A549 (cell line): ENCODE data around the gene ARHGAP4.

Source experiments
- CHD2 ChIP-seq: fragments of 150-350 bp; IDR thresholded peaks from 2 replicates; pipeline ENCODE4 v1.6.1; 2014; ENCODE audit warnings: low read length; ENCODE audit not compliant: partially characterized antibody
- ESRRA ChIP-seq: fragments of 150-350 bp; IDR thresholded peaks from 2 replicates; pipeline ENCODE4 v1.6.1; 2014; ENCODE audit warnings: mild to moderate bottlenecking, low read length, borderline replicate concordance
- FOSL2 ChIP-seq, 2 experiments: fragments of 450-650 bp in 1 of 2; fragments of >200 bp in 1 of 2; sonication (Bioruptor Twin) in 1 of 2; formaldehyde crosslinking; IDR thresholded peaks; 2 replicates each; pipeline versions ENCODE4 v1.5.0 to v1.6.1; 2016 to 2020; ENCODE audit warnings: mild to moderate bottlenecking in 1 of 2, moderate library complexity in 1 of 2
- HOXB5 ChIP-seq: fragments of 250-450 bp; sonication (Bioruptor Pico); IDR thresholded peaks from 2 replicates; pipeline ENCODE4 v1.5.0; 2020; ENCODE audit warnings: mild to moderate bottlenecking, moderate library complexity
- JUNB ChIP-seq: fragments of >200 bp; sonication (Bioruptor Twin); formaldehyde crosslinking; IDR thresholded peaks from 2 replicates; pipeline ENCODE4 v1.6.1; 2016
- SMC3 ChIP-seq: fragments of >200 bp; sonication (Bioruptor Twin); formaldehyde crosslinking; IDR thresholded peaks from 3 replicates; pipeline ENCODE4 v1.6.1; 2018; ENCODE audit warnings: inconsistent platforms
- TF ChIP-seq, protein P1 (sequence below): fragments of >200 bp; sonication (Bioruptor Twin); formaldehyde crosslinking; IDR thresholded peaks from 3 replicates; pipeline ENCODE4 v1.5.1; 2016
- TF ChIP-seq, protein P2 (sequence below): fragments of 450-650 bp; IDR thresholded peaks from 2 replicates; pipeline ENCODE4 v1.6.1; 2014; ENCODE audit warnings: antibody characterized with exemption
- TF ChIP-seq, protein P3 (sequence below): IDR thresholded peaks from 2 replicates; pipeline ENCODE4 v1.6.1; 2012

DNA sequence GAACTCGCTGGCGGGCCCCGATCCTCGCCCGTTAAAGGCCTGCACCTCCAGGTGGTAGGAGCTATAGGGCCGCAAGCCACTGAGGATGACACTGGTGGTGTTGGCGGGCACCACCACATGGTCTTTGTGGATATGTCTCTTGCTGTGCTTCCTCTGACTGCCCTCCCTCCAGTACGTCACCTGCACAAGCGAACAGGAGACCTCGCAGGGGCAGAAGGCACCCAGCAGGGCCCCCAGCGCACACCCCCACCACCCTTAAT is 60.8 kb downstream of the ARHGAP4 start:
- TF ChIP-seq, protein P1, sequence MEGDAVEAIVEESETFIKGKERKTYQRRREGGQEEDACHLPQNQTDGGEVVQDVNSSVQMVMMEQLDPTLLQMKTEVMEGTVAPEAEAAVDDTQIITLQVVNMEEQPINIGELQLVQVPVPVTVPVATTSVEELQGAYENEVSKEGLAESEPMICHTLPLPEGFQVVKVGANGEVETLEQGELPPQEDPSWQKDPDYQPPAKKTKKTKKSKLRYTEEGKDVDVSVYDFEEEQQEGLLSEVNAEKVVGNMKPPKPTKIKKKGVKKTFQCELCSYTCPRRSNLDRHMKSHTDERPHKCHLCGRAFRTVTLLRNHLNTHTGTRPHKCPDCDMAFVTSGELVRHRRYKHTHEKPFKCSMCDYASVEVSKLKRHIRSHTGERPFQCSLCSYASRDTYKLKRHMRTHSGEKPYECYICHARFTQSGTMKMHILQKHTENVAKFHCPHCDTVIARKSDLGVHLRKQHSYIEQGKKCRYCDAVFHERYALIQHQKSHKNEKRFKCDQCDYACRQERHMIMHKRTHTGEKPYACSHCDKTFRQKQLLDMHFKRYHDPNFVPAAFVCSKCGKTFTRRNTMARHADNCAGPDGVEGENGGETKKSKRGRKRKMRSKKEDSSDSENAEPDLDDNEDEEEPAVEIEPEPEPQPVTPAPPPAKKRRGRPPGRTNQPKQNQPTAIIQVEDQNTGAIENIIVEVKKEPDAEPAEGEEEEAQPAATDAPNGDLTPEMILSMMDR = no peak
- TF ChIP-seq, protein P2, sequence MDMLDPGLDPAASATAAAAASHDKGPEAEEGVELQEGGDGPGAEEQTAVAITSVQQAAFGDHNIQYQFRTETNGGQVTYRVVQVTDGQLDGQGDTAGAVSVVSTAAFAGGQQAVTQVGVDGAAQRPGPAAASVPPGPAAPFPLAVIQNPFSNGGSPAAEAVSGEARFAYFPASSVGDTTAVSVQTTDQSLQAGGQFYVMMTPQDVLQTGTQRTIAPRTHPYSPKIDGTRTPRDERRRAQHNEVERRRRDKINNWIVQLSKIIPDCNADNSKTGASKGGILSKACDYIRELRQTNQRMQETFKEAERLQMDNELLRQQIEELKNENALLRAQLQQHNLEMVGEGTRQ = no peak
- TF ChIP-seq JUNB (no peak), SMC3 (no peak), CHD2 (no peak), FOSL2 (IDR thresholded peaks at IDR 0.05) (no peak), FOSL2 (CRISPR knock-in tag; IDR thresholded peaks at IDR 0.05) (no peak), HOXB5 (no peak), ESRRA (no peak)
- TF ChIP-seq, protein P3, sequence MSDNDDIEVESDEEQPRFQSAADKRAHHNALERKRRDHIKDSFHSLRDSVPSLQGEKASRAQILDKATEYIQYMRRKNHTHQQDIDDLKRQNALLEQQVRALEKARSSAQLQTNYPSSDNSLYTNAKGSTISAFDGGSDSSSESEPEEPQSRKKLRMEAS = no peak
